Keratinocyte (primary cell): ENCODE data around the gene CRTAP.

Source experiments
- EZH2 ChIP-seq: IDR thresholded peaks from one replicate; pipeline ENCODE4 v1.6.1; 2012; ENCODE audit warnings: inconsistent platforms, mild to moderate bottlenecking, low read length, moderate library complexity
- TF ChIP-seq, protein P1 (sequence below), 3 experiments: IDR thresholded peaks in 1 of 3; conservative IDR thresholded peaks in 1 of 3; optimal IDR thresholded peaks in 1 of 3; 2 replicates in 2 of 3; 3 replicates in 1 of 3; pipeline versions ENCODE3 to v1.5.1; 2011; ENCODE audit warnings: low read length in 3 of 3, mild to moderate bottlenecking in 3 of 3, moderate library complexity in 2 of 3, control low read depth in 1 of 3, inconsistent platforms in 1 of 3; ENCODE audit not compliant: insufficient read depth in 2 of 3; ENCODE audit errors: extremely low read depth in 1 of 3

DNA sequence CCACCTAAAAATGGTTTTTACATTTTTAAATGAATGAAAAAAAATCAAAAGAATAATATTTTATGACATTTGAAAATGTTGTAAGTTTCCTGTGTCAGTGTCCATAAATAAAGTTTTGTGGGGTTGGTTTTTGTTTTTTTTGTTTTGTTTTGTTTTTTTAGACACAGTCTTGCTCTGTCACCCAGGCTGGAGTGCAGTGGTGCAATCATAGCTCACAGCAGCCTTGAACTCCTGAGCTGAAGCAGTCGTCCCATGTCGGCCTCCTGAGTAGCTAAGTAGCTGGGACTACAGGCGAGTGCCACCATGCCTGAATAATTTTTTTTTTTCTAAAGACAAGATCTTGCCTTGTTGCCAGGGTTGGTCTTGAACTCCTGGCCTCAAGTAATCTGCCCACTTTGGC lies 14.1 kb upstream of the CRTAP start:
- TF ChIP-seq, protein P1, sequence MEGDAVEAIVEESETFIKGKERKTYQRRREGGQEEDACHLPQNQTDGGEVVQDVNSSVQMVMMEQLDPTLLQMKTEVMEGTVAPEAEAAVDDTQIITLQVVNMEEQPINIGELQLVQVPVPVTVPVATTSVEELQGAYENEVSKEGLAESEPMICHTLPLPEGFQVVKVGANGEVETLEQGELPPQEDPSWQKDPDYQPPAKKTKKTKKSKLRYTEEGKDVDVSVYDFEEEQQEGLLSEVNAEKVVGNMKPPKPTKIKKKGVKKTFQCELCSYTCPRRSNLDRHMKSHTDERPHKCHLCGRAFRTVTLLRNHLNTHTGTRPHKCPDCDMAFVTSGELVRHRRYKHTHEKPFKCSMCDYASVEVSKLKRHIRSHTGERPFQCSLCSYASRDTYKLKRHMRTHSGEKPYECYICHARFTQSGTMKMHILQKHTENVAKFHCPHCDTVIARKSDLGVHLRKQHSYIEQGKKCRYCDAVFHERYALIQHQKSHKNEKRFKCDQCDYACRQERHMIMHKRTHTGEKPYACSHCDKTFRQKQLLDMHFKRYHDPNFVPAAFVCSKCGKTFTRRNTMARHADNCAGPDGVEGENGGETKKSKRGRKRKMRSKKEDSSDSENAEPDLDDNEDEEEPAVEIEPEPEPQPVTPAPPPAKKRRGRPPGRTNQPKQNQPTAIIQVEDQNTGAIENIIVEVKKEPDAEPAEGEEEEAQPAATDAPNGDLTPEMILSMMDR (optimal IDR thresholded peaks at IDR 0.05 in 1 of 3, IDR thresholded peaks at IDR 0.05 in 1 of 3, conservative IDR thresholded peaks at IDR 0.05 in 1 of 3; ENCODE audit: extremely low read depth in 1 of 3, insufficient read depth in 2 of 3, low read length in 3 of 3) = no peak
- TF ChIP-seq EZH2 = no peak
